ENCODE results near the gene ATP8B1. TPM values are rescaled to one million over a fixed set of nuclear protein-coding genes. Genes with fewer than 3 reads are reported as not detected.

Gene ATP8B1
- total and polyA plus RNA-seq, 2 of the 8 experiments (the other 6 are each of a cell fraction or from before 2014, with no cell fraction given) = 1.1 to 4.6 TPM

DNA sequence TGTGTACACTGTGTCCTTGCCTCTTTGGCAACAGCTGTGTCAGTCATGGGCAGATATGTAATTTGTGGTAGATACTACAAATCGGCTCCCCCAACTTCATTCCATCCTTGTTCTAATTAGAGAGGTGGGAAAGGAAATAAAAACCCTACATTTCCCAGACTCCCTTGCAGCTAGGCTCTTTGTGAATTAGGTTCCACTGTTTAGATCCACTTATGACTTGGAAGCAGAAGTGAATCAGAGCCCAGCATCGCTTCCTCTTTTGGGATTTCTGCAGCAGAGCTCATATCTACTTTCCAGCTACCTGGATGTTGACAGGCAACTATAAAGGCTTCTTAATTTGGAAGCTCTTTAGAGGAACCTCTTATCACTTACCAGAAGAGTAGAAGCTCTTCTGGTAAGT is 147.4 kb downstream of the ATP8B1 start (continued):
- TF ChIP-seq BACH1 (IDR thresholded peaks at IDR 0.05; ENCODE audit: low read length) (no peak), RBBP5 (IDR thresholded peaks at IDR 0.05; ENCODE audit: borderline replicate concordance, low read depth, low read length) (no peak), SAP30 (IDR thresholded peaks at IDR 0.05; ENCODE audit: insufficient read depth, insufficient replicate concordance, low read length) (no peak), MAFK (IDR thresholded peaks at IDR 0.05; ENCODE audit: low read depth, low read length) (no peak)
- TF ChIP-seq, protein P1, sequence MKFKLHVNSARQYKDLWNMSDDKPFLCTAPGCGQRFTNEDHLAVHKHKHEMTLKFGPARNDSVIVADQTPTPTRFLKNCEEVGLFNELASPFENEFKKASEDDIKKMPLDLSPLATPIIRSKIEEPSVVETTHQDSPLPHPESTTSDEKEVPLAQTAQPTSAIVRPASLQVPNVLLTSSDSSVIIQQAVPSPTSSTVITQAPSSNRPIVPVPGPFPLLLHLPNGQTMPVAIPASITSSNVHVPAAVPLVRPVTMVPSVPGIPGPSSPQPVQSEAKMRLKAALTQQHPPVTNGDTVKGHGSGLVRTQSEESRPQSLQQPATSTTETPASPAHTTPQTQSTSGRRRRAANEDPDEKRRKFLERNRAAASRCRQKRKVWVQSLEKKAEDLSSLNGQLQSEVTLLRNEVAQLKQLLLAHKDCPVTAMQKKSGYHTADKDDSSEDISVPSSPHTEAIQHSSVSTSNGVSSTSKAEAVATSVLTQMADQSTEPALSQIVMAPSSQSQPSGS (IDR thresholded peaks at IDR 0.05; ENCODE audit: low read length) = no peak
- TF ChIP-seq, protein P2, sequence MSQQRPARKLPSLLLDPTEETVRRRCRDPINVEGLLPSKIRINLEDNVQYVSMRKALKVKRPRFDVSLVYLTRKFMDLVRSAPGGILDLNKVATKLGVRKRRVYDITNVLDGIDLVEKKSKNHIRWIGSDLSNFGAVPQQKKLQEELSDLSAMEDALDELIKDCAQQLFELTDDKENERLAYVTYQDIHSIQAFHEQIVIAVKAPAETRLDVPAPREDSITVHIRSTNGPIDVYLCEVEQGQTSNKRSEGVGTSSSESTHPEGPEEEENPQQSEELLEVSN (IDR thresholded peaks at IDR 0.05) = no peak
- TF ChIP-seq, protein P3, sequence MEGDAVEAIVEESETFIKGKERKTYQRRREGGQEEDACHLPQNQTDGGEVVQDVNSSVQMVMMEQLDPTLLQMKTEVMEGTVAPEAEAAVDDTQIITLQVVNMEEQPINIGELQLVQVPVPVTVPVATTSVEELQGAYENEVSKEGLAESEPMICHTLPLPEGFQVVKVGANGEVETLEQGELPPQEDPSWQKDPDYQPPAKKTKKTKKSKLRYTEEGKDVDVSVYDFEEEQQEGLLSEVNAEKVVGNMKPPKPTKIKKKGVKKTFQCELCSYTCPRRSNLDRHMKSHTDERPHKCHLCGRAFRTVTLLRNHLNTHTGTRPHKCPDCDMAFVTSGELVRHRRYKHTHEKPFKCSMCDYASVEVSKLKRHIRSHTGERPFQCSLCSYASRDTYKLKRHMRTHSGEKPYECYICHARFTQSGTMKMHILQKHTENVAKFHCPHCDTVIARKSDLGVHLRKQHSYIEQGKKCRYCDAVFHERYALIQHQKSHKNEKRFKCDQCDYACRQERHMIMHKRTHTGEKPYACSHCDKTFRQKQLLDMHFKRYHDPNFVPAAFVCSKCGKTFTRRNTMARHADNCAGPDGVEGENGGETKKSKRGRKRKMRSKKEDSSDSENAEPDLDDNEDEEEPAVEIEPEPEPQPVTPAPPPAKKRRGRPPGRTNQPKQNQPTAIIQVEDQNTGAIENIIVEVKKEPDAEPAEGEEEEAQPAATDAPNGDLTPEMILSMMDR (IDR thresholded peaks at IDR 0.05; ENCODE audit: control extremely low read depth in 1 of 3, insufficient read depth in 1 of 3, low read depth in 1 of 3, low read length in 3 of 3) = no peak

Measured in H1 (cell line).